Upper lobe of left lung (tissue), 4 donors: ENCODE results near the gene MAGI2.

ENCODE experiments used
- EP300 ChIP-seq, 4 donors: sonication (generic); formaldehyde crosslinking; IDR thresholded peaks; one replicate each; pipeline ENCODE4 v1.5.1; 2017; ENCODE audit warnings: antibody characterized with exemption in 4 of 4, control low read depth in 2 of 4
- POLR2A ChIP-seq, 4 donors: fragments of 450-650 bp; IDR thresholded peaks; one replicate each; pipeline ENCODE4 v1.5.1; 2016 to 2017; ENCODE audit warnings: antibody characterized with exemption in 4 of 4, mild to moderate bottlenecking in 2 of 4
- TF ChIP-seq, protein P1 (sequence below), 6 experiments: fragments of 450-650 bp in 4 of 6; fragments of 200-600 bp in 2 of 6; sonication (generic) in 2 of 6; IDR thresholded peaks; one replicate each; pipeline ENCODE4 v1.5.1; 2016 to 2019; ENCODE audit warnings: antibody characterized with exemption in 6 of 6

DNA sequence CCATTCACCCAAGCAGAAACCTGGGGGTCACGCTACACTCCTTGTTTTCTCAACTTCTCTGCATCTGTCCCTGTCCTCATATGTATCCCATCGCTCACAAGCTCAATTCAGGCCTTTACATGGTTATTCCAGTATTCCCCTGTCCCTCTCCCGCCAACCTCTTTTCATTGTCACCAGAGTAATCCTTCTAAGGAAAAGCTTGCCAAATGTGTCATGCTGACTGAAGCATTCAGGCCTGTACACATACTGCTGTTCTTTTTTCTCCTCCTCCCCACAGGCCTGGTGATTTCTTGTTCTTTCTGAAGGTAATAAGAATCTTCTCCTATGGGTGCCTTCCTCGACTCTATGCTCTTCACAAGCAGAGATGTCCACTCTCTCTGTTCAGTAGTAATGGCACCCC is 1372.7 kb downstream of the MAGI2 start:
- TF ChIP-seq, protein P1, sequence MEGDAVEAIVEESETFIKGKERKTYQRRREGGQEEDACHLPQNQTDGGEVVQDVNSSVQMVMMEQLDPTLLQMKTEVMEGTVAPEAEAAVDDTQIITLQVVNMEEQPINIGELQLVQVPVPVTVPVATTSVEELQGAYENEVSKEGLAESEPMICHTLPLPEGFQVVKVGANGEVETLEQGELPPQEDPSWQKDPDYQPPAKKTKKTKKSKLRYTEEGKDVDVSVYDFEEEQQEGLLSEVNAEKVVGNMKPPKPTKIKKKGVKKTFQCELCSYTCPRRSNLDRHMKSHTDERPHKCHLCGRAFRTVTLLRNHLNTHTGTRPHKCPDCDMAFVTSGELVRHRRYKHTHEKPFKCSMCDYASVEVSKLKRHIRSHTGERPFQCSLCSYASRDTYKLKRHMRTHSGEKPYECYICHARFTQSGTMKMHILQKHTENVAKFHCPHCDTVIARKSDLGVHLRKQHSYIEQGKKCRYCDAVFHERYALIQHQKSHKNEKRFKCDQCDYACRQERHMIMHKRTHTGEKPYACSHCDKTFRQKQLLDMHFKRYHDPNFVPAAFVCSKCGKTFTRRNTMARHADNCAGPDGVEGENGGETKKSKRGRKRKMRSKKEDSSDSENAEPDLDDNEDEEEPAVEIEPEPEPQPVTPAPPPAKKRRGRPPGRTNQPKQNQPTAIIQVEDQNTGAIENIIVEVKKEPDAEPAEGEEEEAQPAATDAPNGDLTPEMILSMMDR (IDR thresholded peaks at IDR 0.05): no peak
- TF ChIP-seq POLR2A (IDR thresholded peaks at IDR 0.05) (no peak), EP300 (IDR thresholded peaks at IDR 0.05) (no peak)
